HuH-7 (cell line): ENCODE measurements around the gene CNPY3.
"Not testable (repeated sequence)": the region's sequence is repeated elsewhere in the genome, so short reads cannot be mapped to it uniquely, and the experiment has no call there.

Experiments
- DNase-seq: peaks from one replicate; pipeline ENCODE4 v3.0.0; 2011; ENCODE audit warnings: low spot score

CNPY3 gene

DNA sequence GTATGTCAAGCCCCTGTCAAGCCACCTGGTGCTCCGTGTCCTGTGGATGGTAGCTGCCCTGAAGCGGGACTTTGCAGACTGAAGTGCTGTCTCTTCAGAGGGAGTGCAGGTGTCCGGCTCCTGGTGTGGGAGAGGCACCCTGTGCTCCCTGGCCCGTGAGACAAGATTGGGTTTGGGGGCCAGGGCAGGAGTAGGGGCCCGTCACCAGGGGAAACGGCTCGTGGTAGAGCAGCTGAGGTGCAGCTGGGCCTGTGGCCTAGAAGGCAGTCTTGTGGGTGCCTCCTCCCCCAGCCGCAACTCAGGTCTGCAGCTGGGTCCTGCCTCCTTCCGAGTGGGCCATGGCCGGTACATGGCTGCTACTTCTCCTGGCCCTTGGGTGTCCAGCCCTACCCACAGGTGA is 13.5 kb upstream of the CNPY3 start, which contains the start of gene PTCRA:
Gene PTCRA (plus strand): TSS at position 322 of the 400 bp plus-strand sequence. CDS start 17 bp downstream, at position 339.
- no peak for DNase-seq

DNA sequence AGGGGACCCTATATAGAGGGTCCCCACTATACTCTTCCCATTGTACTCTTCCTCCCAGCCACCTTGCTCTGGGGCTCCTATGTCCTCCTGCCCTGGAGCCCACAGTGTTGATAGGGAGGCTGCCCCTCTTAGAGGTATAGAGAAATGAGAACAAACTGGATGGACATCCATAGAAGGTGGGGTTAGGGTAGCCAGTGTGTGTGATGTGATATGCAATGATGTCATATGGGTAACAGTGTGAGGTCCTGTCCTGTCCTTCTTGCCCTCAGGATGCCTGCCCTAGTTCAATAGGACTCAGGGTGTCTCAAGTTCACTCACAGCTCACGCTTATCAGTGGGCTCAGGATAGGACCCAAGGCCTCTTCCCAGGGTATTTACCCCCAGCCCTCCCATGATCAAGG is 13.0 kb upstream of the CNPY3 start:
- DNase-seq = no peak

DNA sequence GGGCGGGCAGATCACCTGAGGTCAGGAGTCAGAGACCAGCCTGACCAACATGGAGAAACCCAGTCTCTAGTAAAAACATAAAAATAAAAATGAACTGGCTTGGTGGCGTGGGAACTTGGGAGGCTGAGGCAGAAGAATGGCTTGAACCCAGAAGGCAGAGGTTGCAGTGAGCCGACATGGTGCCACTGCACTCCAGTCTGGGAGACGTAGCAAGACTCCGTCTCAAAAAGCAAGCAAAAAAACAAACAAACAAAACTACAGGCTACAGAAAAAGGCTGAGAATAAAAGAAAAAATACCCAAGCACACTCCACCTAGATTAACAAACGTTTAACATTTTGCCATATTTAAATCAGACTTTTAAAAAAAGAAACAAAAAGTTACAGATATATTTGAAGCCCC is 7.5 kb upstream of the CNPY3 start:
- no peak for DNase-seq

DNA sequence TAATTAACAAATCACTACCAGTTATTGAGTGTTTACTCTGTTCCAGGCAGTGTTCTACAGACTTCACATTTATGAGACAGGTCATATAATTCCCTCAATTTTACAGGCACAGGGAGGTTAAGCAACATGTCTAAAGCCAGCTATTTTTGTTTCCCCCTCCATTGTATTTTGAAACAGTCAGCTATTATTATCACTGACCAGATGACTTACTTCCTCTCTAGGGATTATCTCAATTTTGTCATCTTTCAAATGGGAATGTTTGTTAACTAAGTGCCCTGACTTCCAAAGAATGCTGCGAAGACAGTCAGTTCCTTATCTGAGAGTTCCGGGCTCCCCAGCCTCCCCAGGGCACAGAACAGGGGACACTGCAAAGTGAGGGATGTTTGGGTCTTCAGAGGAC is 5.6 kb upstream of the CNPY3 start:
- DNase-seq = no peak

DNA sequence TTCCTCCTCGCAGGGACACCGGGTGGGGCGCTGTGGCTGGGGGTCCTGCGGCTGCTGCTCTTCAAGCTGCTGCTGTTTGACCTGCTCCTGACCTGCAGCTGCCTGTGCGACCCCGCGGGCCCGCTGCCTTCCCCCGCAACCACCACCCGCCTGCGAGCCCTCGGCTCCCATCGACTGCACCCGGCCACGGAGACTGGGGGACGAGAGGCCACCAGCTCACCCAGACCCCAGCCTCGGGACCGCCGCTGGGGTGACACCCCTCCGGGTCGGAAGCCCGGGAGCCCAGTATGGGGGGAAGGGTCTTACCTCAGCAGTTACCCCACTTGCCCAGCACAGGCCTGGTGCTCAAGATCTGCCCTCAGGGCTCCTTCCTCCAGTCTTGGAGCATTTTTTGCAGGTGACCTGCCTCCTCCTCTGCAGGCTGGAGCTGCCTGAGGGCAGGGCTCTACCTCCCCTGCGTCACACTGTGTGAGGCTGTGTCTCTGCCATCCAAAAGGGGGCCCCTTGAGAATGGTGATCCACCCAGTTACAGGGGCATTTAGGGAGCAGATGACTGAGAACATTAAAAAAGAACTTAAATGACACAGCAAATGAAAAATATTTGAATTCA is 3.9 kb upstream of the CNPY3 start:
- DNase-seq = no peak

DNA sequence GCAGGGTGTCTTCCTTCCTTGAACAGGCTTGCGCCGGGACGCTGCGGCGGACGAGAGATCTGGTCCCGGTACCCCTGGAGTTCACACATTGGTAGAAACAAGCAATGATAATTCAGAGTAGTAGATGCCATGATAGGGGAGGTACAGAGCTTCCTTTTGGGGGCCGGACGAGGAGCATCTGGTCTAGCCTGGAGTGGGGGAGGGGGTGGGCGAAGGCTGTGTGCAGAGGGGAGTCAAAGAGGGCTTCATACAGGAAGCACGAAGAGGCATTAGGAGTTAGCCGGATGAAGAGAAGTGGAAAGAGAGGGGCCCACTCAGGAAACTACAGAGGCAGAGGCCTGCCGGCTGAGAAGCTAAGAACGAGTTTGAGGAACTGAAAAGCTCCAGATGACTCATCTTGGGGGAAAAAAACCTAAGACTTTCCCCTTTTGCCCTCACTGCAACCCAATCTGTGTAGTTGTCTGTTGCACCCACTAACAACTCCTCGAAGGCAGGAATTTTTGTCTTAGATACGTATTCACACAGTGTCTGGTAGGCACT is 611 bp downstream of the CNPY3 start:
- DNase-seq = no peak

DNA sequence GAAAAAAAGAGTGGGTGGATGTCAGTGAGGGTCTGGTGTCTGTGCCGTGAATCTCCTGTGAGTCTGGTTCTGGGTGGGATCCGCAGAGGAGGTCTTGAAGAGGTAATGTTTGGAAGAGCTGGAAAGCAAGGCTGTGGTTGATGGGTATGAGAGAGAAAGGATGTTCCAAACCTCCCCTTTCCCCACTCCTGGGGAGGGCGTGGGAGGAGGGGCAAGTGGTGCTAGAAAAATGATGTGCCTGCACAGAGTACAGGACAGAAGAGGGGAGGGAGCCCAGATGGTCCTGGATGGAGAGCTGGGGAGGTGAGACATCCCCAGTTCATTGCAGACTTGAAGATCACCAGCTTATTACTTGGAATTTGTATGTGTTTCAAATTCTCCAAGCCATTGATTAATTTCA is 3.1 kb downstream of the CNPY3 start:
- DNase-seq = no peak

DNA sequence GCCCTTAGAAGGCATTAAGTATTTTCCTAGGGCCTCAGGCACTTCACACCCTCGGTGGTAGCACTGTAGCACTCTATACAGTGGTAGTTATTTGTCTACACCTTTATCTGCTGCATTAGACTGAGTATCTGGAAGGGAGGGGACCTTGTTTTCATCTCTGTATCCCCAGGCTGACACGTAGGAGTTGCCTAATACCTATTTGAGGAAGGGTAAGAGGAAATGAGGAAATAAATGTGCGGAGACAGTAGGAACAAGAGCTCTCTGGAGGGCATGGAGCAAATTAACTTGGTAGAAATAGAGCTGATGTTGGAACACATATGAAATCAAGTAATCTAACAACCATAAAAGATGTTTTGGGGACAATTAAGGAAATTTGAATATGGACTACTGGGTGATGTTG is 3.9 kb downstream of the CNPY3 start:
- DNase-seq = no peak

DNA sequence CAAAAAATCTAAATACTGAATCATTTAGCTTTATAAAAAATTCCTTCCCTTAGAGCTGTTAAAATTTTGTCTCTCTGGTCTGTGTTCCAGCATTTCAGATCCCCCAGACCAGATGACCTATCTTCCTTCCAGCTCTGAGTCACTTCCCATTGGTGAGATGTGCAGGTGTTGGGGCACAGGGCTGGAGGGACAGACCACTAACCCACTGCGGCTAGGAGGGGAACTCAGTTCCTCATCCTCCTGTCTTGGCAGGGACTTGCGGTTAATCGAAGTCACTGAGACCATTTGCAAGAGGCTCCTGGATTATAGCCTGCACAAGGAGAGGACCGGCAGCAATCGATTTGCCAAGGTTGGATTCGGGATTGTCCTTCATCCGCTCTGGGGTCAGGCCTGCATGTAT is 6.0 kb downstream of the CNPY3 start:
- no peak for DNase-seq

DNA sequence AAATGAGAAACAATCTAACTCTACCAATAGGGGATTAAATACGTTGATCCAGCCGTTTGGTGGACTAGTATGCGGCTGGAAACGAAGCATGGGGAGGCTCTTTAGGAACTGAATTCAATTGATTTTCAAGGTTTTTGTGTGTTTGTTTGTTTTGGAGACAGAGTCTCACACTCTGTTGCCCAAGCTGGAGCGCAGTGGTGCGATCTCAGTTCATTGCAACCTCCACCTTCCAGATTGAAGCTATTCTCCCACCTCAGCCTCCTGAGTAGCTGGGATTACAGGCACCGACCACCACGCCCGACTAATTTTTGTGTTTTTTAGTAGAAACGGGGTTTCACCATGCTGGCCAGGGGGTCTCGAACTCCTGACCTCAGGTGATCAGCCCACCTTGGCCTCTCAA is 7.1 kb downstream of the CNPY3 start:
- no peak for DNase-seq

DNA sequence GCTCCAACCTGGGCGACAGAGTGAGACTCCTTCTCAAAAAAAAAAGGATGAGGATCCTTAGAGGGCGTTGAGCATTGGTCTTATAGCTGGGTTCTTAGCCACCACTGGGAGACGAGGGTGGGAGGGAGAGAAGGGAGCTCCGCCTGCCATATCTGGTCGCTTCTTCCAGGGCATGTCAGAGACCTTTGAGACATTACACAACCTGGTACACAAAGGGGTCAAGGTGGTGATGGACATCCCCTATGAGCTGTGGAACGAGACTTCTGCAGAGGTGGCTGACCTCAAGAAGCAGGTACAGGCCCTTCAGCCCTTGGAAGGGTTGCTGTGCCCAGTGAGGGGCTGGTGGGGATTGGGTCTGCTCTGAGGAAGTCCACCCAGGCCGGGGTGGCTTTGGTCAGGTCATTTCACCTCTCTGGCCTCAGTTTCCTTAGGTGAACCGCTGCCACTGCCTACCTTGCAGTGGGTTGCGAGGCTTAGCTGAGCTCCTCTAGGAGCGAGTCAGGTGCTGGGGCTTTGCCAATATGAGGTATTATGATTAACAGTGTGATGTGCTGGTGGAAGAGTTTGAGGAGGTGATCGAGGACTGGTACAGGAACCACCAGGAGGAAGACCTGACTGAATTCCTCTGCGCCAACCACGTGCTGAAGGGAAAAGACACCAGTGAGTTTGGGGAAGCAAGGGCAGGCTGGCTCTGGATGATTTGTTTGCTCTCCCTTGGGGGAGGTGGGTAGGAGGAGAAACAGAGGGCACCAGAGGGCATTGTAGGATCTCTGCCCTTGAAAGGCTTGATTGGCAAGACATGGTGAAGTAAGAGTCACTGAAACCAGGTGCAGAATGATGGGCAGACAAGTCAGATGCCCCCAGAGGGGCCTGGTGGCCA is 8.5 kb downstream of the CNPY3 start:
- DNase-seq = no peak

DNA sequence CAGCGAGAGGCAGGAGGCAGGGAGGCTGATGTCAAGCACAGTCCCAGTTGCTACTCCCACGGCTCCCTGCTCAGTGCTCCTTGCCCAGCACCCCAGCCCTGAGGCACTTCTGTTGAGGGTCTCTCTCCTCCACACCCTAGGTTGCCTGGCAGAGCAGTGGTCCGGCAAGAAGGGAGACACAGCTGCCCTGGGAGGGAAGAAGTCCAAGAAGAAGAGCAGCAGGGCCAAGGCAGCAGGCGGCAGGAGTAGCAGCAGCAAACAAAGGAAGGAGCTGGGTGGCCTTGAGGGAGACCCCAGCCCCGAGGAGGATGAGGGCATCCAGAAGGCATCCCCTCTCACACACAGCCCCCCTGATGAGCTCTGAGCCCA is 9.1 kb downstream of the CNPY3 start:
- DNase-seq = no peak

DNA sequence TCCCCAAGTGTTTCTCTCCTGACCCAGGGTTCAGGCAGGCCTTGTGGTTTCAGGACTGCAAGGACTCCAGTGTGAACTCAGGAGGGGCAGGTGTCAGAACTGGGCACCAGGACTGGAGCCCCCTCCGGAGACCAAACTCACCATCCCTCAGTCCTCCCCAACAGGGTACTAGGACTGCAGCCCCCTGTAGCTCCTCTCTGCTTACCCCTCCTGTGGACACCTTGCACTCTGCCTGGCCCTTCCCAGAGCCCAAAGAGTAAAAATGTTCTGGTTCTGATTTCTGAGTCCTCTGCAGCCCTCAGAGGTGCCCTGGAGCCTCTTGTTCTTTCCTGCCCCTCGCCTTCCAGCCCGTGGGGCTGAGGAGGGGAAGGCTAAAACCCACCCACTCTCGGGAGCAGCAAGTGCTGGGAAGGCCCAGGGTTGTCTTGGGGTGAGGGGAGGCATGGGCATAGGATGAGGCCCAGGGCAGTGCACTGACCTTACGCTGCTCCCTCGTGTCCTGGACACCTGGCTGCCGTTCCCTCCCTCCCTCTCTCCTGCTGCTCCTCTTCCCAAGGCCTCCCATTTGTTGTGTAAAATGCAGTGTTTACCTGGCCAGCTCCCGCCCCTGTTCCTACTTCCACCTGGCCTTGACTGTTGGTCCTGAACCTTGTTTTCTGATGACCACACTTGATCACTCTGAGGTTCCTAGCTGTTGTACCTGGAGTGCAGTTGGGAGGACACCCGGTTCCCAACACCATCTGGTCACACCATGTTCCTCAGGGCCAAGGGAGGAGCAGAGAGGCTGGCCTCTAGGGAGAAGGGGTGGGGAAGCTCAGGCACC is 9.9 kb downstream of the CNPY3 start:
- no peak for DNase-seq

DNA sequence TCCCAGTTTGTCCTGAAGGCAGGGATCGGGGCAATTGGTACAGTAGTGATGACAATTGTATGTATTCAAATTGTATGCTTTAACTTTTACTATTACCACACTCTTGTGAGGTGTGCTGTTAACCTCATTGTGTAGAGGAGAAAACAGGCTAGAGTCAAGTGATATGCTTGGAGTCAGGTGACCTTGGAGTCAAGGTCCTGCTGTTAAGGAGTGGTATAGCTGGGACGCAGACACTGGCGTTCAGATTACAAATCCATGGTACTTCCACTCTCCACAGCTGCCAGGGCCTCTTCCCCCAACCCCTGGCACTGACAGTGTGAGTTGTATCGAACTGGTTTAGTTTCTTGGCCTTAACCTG is 10.5 kb downstream of the CNPY3 start:
- DNase-seq = no peak

DNA sequence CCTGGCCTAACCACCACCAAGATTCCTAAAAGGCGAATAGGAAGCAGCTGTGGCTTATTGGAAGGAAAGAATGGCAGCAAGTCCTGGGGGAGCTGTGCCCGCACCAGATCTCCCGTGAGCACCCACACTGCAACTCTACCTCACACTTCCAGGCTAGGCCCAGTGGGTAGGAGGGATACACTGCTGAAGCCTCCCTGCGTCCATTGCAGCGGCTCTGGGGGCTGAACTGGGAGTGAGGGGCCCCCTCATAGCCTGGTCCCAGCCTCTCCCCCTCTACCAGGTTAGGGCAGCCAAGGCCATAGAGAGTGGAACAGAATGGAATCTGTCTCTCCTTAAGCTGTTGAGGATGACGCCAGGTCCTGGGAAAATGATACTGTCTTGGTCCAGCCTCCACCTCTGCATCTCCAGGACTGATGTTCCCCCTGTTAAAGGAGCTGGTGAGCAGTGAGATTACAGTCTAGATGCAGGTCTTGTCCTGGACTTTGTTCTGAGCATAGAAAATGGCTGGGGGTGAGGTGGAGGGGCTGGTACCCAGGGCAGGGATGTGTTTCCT is 11.3 kb downstream of the CNPY3 start:
- DNase-seq = no peak

DNA sequence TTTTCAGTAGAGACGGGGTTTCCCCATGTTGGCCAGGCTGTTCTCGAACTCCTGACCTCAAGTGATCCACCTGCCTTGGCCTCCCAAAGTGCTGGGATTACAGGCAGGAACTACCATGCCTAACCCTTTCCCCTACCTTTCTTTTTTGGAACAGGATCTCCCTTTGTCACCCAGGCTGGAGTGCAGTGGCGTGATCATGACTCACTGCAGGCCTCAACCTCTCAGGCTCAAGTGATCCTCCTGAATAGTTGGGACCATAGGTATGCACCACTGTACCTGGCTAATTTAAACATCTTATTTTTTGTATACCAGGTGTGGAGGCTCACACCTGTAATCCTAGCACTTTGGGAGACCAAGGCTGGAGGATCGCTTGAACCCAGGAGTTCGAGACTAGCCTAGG is 12.1 kb downstream of the CNPY3 start:
- DNase-seq = not testable (repeated sequence)

DNA sequence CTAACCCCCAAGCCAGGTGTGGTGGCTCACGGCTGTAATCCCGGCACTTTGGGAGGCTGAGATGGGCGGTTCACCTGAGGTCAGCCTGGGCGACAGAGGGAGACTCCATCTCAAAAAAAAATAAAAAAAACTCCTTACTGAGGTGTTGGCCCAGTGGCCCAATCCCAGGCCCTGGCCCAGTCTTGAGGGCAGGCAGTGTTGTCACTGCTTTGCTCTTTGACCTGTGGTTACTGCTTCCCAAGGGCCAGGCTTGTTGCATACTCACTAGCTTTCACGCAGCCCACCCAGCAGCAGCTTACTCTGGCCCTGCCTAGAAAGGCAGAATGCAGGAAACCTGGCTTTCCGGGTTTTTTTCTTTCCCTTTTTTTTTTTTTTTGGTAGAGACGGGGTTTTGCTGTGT is 13.2 kb downstream of the CNPY3 start:
- DNase-seq = no peak

DNA sequence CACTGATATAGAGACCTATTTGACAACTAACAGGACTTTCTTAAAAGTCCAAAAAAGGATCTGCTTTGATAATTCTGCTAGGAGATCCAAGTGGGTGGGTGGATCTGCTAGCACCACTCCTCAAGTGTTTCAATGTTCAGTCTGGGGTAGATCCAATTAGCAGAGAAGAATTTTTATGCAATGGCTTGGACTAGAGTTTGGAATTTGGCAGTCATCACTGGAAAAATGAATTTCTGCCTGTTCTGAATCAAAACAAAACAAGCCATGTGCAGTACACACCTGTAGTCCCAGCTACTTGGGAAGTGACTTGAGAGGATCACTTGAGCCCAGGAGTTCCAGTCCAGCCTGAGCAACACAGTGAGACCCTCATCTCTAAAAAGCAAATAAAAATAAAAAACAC is 18.7 kb downstream of the CNPY3 start:
- no peak for DNase-seq

DNA sequence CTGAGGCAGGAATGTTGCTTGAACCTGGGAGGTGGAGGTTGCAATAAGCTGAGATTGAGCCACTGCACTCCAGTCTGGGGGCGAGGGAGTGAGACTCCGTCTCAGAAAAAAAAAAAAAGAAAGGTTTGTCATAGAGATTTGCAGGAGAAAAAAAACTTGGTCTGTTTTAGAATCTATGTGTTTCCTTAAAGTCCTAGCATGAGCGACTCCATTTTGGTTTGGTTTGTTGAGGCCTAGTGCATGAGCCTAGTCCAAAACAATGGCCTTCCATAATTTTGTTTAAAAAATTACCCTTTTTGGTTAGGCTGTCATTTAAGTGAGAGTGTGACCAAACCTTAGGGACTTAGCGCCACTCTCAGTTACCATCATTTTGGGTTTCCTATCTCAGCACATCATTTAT is 23.1 kb downstream of the CNPY3 start:
- DNase-seq = no peak

DNA sequence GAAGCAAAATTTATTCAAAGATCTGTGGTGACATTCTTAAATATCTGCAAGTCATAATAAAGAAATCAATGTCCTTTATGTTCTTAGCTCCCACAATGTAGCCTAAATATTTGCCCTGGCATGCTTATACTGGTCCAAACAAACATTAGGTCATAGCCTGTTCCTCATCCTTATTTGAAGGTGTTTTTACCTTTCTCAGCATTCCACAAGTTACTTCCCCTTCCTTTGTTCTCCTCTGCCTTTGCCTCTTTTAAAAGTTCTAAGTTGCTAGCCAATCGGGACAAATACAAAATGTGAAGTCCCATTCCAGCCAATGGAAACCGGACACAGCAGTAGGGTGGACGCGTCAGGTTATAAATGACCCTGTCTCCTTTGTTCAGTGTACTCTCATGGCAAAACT is 25.1 kb downstream of the CNPY3 start:
- not testable (repeated sequence) for DNase-seq

DNA sequence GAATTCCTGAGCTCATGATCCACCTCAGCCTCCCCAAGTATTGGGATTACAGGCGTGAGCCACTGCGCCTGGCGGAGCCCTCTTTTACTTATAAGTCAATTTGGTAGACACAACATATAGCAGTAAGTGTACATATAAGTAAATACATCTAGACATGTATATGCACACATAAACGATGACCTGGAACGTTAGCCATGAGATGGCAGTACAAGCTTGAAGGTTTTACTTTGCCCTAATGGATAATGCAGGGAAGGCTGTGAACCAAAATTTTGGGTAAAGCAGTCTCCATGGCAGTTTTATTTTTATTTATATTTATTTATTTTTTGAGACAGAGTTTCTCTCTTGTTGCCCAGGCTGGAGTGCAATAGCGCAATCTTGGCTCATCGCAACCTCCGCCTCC is 28.8 kb downstream of the CNPY3 start:
- DNase-seq = no peak

DNA sequence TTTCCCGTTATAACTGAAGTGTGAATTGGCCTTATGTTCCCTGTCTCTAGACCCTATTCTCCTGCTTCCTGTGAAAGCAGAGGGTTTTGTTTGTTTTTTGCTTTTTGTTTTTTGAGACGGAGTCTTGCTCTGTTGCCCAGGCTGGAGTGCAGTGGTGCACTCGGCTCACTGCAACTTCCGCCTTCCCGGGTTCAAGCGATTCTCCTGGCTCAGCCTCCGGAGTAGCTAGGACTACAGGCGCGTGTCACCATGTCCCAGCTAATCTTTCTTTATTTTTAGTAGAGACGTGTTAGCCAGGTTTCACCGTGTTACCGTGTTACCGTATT is 30.6 kb downstream of the CNPY3 start:
- no peak for DNase-seq
